ENCODE data around the gene RHD.
"Not testable (repeated sequence)": the region's sequence is repeated elsewhere in the genome, so short reads cannot be mapped to it uniquely, and the experiment has no call there.

Gene RHD

DNA sequence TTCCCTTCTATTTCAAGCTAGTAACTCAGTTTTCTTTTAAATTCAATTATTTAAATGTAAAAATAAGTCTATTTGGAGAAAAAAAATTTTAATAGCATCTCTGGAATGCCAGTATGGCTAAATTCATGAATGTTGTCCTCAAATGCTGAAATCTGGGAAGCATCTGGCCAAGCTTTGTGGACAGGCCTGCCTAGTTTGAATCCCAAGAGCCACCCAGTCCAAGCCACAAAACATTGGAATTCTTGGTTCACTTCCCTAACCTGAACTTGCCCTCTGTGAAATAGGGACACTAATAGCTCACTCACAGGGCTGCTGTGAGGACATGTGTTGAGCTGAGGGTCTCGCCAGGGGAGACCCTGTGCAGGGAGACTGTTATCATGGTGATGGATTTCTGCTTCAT lies 37.2 kb downstream of the RHD start:
- DNase-seq, result not testable (repeated sequence)

- not testable (repeated sequence) for DNase-seq
Measured at GRCh38 chr1:25312806-25313470, 40.6 kb downstream of the RHD start.

- not testable (repeated sequence) for DNase-seq
Measured at GRCh38 chr1:25320314-25320938, 48.1 kb downstream of the RHD start.

DNA sequence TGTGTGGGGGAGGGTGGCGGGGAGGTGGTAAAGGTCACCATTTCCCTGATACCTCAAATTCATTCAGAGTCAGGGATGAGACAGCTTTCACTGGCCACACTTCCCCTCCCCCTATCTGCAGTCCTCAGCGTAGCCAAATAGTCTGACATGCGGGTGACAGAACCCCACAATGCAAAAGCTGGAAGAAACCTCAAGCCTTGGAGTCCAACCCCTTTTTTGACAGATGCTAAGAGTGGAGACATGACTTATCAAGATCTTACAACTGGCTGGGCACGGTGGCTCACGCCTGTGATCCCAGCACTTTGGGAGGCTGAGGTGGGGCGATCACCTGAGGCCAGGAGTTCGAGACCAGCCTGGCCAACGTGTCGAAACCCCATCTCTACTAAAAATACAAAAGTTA lies 49.8 kb downstream of the RHD start:
- DNase-seq, result not testable (repeated sequence)

GRCh38 chr1:25324407-25324806 lies 52.1 kb downstream of the RHD start:
- not testable (repeated sequence) for DNase-seq

- DNase-seq, result not testable (repeated sequence)
Measured at GRCh38 chr1:25327864-25328790, 55.8 kb downstream of the RHD start.

DNA sequence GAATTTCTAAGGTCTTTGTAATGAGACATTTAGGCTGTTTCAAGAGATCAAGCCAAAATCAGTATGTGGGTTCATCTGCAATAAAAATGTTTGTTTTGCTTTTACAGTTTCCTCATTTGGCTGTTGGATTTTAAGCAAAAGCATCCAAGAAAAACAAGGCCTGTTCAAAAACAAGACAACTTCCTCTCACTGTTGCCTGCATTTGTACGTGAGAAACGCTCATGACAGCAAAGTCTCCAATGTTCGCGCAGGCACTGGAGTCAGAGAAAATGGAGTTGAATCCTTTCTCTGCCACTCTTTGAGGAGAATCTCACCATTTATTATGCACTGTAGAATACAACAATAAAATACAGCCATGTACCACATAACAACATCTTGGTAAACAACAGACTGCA lies 56.5 kb downstream of the RHD start:
- not testable (repeated sequence) for DNase-seq

DNA sequence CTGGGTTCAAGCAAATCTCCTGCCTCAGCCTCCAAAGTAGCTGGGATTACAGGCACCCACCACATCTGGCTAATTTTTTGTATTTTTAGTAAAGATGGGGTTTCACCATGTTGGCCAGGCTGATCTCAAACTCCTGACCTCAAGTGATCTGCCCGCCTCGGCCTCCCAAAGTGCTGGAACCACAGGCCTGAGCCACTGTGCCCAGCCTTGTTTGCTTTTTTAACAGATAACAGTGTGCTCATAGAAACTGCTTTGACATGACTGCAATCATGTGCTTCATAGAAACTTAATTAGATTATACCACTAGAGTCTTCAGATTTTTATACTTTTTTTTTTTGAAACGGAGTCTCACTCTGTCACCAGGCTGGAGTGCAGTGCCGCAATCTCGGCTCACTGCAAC lies 57.0 kb downstream of the RHD start:
- DNase-seq, result not testable (repeated sequence)

GRCh38 chr1:25329950-25330349 lies 57.6 kb downstream of the RHD start:
- DNase-seq, result not testable (repeated sequence)

DNA sequence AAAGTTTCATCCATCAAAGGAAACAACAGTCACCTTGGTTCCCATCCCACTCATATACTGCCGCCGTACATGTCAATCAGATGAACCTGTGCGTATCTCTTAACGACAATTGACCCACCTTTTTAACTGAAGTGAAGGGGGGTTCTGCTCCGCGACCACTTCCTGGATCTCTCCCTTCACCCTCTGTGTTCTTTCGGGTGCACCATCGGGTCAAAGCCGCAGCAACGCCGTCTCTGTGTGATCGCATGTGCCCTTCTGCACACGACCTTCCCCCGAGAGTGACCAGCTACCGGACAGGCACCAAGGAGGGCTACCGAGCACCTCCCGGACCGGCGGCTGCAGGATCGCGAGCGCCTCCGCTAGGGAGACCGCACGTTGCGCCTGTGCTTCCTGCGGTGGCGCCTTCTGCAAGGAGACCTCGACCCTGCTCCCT lies 64.6 kb downstream of the RHD start:
- not testable (repeated sequence) for DNase-seq

- not testable (repeated sequence) for DNase-seq
Measured at GRCh38 chr1:25337483-25338187, 65.3 kb downstream of the RHD start.

- peak; percentile 89 for DNase-seq
Measured at GRCh38 chr1:25338188-25338981, 66.1 kb downstream of the RHD start, which contains the start of gene TMEM50A. Gene TMEM50A, plus strand, starts transcription at chr1:25338334. Its CDS starts 2,153 bp downstream, at chr1:25340487.

- no peak for DNase-seq
Measured at GRCh38 chr1:25338986-25339385, 66.7 kb downstream of the RHD start.

GRCh38 chr1:25341746-25342145 lies 69.4 kb downstream of the RHD start:
- no peak for DNase-seq

GRCh38 chr1:25342846-25343245 lies 70.5 kb downstream of the RHD start:
- DNase-seq, result no peak

DNA sequence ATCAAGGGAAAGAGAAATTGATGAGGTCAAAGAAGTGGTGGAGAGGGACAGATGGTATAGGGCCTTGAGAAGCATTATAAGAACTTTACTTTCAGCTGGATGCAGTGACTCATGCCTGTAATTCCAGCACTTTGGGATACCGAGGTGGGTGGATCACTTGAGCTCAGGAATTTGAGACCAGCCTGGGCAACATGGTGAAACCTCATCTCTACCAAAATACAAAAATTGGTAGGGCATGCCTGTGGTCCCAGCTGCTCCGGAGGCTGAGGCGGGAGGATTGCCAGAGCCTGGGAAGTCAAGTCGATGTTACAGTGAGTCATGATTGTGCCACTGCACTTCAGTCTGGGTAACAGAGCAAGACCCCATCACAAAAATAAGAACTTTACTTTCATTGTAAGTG lies 71.6 kb downstream of the RHD start:
- DNase-seq, result no peak

GRCh38 chr1:25347556-25347955 lies 75.2 kb downstream of the RHD start:
- DNase-seq, result no peak

- no peak for DNase-seq
Measured at GRCh38 chr1:25349606-25350005, 77.3 kb downstream of the RHD start.

DNA sequence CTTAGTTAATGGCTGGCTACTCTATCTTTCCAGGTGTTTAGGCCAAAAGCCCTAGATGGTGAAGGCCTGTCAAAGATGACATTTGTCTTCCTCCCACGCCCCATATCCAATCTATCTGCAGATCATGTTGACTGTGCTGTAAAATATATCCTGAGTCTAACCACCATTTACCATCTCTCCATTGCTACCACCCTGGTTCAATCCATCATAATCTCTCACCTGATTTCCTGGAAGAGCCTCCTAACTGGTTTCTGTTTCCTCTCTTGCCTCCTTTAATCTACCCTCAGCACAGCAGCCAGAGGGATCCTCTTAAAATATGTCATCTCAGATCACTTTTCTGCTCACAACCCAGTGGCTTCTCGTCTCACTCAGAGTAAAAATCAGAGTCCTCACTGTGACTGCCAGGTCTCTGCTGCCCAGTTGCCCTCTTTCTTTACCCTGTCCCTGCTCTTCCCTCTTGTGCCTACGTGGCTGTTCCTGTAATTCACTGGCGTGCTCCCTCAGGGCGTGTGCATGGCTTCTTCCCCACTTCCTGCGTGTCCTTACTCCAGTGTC lies 83.6 kb downstream of the RHD start:
- no peak for DNase-seq

- DNase-seq, result no peak
Measured at GRCh38 chr1:25356441-25356840, 84.1 kb downstream of the RHD start.

GRCh38 chr1:25356848-25357247 lies 84.5 kb downstream of the RHD start:
- no peak for DNase-seq

All from midbrain (tissue), 1 donor.